ENCODE results near the gene KDR. TPM values are rescaled to one million over a fixed set of nuclear protein-coding genes. Genes with fewer than 3 reads are reported as not detected.

KDR gene
- total and polyA plus RNA-seq, 3 donors from 2014 or later = 6.8 to 8.3 (median 7.9) TPM

GRCh38 chr4:55157559-55158277, 32.3 kb upstream of the KDR start:
- no peak overlapping the region for H3K27ac ChIP-seq
- no peak for DNase-seq
- 17 to 28% methylated on average over 38 to 45 of the region's 45 CpGs for WGBS, 2 donors
- H3K4me3 ChIP-seq = peak overlapping the region; percentile 26 to 38
- intact Hi-C loops (cut with DNase I; ENCODE audit: low total_unique reads) = no loop called here
- H3K27me3 ChIP-seq = no peaks in the 10 kb centered on the region
- no peaks in the 10 kb centered on the region for H3K36me3 ChIP-seq (ENCODE audit: low read depth, missing control alignments)
- no peaks in the 10 kb centered on the region for H3K4me1 ChIP-seq
- no peaks in the 10 kb centered on the region for H3K9me3 ChIP-seq
- TF ChIP-seq, protein P1, sequence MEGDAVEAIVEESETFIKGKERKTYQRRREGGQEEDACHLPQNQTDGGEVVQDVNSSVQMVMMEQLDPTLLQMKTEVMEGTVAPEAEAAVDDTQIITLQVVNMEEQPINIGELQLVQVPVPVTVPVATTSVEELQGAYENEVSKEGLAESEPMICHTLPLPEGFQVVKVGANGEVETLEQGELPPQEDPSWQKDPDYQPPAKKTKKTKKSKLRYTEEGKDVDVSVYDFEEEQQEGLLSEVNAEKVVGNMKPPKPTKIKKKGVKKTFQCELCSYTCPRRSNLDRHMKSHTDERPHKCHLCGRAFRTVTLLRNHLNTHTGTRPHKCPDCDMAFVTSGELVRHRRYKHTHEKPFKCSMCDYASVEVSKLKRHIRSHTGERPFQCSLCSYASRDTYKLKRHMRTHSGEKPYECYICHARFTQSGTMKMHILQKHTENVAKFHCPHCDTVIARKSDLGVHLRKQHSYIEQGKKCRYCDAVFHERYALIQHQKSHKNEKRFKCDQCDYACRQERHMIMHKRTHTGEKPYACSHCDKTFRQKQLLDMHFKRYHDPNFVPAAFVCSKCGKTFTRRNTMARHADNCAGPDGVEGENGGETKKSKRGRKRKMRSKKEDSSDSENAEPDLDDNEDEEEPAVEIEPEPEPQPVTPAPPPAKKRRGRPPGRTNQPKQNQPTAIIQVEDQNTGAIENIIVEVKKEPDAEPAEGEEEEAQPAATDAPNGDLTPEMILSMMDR (IDR thresholded peaks at IDR 0.05) = no peak
- no peak for TF ChIP-seq POLR2A (IDR thresholded peaks at IDR 0.05)

DNA sequence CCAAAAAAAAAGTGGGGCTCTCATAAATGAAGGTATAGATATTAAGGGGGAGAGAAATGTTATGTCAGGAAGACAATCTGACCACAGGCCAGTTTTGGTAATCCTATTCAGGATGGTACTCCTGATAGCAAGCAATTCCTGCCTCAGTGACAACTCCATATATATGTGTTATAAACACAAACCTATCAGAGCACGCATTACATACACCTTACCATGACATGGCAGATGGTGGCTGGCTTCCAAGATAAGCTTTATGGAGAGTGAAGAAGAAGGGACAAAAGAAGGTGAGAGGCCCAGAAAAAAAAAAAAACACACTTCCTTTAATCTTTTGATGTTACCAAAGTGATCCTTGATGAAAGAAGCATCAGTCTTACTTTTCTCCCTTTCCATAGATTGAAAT, 29.5 kb upstream of the KDR start:
- H3K4me3 ChIP-seq = no peak overlapping the region
- no peak for TF ChIP-seq POLR2A (IDR thresholded peaks at IDR 0.05)
- TF ChIP-seq, protein P1 (IDR thresholded peaks at IDR 0.05) = no peak
- H3K4me1 ChIP-seq = no peaks in the 10 kb centered on the region
- DNase-seq = no peak
- no peak overlapping the region for H3K27ac ChIP-seq
- 89 to 93% methylated on average over 1 of the region's 1 CpG for WGBS, 2 donors
- no peaks in the 10 kb centered on the region for H3K36me3 ChIP-seq (ENCODE audit: low read depth, missing control alignments)
- H3K27me3 ChIP-seq = no peaks in the 10 kb centered on the region
- intact Hi-C loops (cut with DNase I; ENCODE audit: low total_unique reads) = no loop called here
- no peaks in the 10 kb centered on the region for H3K9me3 ChIP-seq

DNA sequence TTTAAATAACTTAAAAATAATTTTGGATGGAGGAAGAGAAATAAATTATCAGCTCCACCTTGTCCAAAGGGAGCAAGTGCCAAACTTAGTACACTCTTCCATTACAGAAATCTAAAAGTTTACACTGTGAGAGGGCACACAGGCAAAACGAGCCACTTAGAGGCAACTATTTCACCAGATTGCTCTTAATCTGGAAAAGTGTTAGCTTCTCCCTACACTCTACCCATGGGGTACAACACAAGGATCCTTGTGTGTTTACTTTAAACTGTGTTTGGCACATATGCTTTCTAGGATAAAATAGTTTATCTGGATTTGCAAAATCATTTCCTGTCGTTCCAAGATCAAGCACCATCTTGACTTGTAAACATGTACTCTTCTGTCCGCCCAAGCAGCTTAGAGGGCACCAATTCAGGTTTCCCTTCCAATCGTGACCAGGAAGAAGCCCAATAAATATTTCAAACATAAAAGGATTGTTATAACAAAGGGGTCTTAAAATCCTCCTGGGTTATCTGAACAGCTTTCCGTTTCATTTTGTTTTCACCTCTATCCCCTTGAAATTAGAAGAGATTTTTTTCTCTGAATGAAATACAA, 29.0 kb upstream of the KDR start:
- Histone ChIP-seq H3K27me3 (no peaks in the 10 kb centered on the region), H3K9me3 (no peaks in the 10 kb centered on the region), H3K4me1 (no peaks in the 10 kb centered on the region), H3K4me3 (no peak overlapping the region), H3K27ac (no peak overlapping the region), H3K36me3 (ENCODE audit: low read depth, missing control alignments) (no peaks in the 10 kb centered on the region)
- intact Hi-C loops (cut with DNase I; ENCODE audit: low total_unique reads) = no loop called here
- DNase-seq = no peak
- TF ChIP-seq POLR2A (IDR thresholded peaks at IDR 0.05) = no peak
- TF ChIP-seq, protein P1 (IDR thresholded peaks at IDR 0.05) = no peak
- WGBS, 2 donors = 67 to 68% methylated on average over 5 of the region's 5 CpGs

- Histone ChIP-seq H3K27ac (no peak overlapping the region), H3K27me3 (no peaks in the 10 kb centered on the region), H3K36me3 (ENCODE audit: low read depth, missing control alignments) (no peaks in the 10 kb centered on the region), H3K9me3 (no peaks in the 10 kb centered on the region), H3K4me1 (no peaks in the 10 kb centered on the region), H3K4me3 (no peak overlapping the region)
- DNase-seq = no peak
- TF ChIP-seq, protein P1 (IDR thresholded peaks at IDR 0.05) = no peak
- TF ChIP-seq POLR2A (IDR thresholded peaks at IDR 0.05) = no peak
- intact Hi-C loops (cut with DNase I; ENCODE audit: low total_unique reads) = no loop called here
- 66 to 83% methylated on average over 2 of the region's 2 CpGs for WGBS, 2 donors
Measured at GRCh38 chr4:55143858-55144257, 18.5 kb upstream of the KDR start.

DNA sequence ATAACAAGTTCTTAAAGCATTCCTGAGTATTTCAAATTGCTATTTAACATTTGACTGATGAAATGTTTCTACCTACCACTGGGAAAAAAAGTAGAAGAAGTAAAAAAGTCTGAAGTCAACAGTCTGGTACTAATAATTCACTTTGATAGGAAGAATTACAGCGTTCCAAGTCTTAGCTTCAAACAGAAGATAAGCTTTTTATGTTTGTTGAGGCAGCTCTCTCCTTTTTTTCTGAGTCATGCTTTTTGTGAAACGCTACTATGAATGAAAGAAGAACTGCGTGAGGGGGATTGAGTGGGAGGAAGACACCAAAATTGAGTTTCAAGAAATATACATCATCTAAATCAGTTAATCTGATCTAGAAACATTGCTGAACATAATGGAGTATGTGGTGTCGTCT, 13.0 kb upstream of the KDR start:
- WGBS, 2 donors = 14 to 26% methylated on average over 4 of the region's 4 CpGs
- DNase-seq = no peak
- intact Hi-C loops (cut with DNase I; ENCODE audit: low total_unique reads) = no loop called here

More for the DNA sequence above, 13.0 kb upstream of the KDR start:
- no peak overlapping the region for H3K27ac ChIP-seq
- TF ChIP-seq, protein P1 (IDR thresholded peaks at IDR 0.05) = no peak
- TF ChIP-seq POLR2A (IDR thresholded peaks at IDR 0.05) = no peak
- H3K36me3 ChIP-seq (ENCODE audit: low read depth, missing control alignments) = no peaks in the 10 kb centered on the region
- no peaks in the 10 kb centered on the region for H3K4me1 ChIP-seq
- H3K4me3 ChIP-seq = no peak overlapping the region
- no peaks in the 10 kb centered on the region for H3K9me3 ChIP-seq
- no peaks in the 10 kb centered on the region for H3K27me3 ChIP-seq
